Astrocyte (in vitro differentiated cells and primary cell): Measurements from ENCODE around the gene GPX1. TPM values are rescaled to one million over a fixed set of nuclear protein-coding genes. Genes with fewer than 3 reads are reported as not detected.

Experiments used
- DNase-seq: peaks from one replicate; pipeline ENCODE4 v3.0.0-alpha.2; 2010; ENCODE audit warnings: low read depth
- FAIRE-seq: peaks from 2 replicates; lab custom pipeline; 2011; peaks lifted over from hg19 to GRCh38; lab: Jason Lieb, UNC
- H2AFZ ChIP-seq: 2 replicates; pipeline ENCODE4 v1.6.0; 2012; ENCODE audit warnings: low read depth, low read length, inconsistent platforms
- H3K27ac ChIP-seq: 2 replicates; pipeline ENCODE4 v1.5.1; 2011; ENCODE audit warnings: low read depth, low read length, inconsistent platforms
- H3K27me3 ChIP-seq: 2 replicates; pipeline ENCODE4 v1.6.0; 2011; ENCODE audit warnings: low read length, inconsistent platforms; ENCODE audit not compliant: insufficient read depth
- H3K36me3 ChIP-seq: 2 replicates; pipeline ENCODE4 v1.5.1; 2011; ENCODE audit warnings: low read length, inconsistent platforms; ENCODE audit not compliant: insufficient read depth
- H3K4me1 ChIP-seq: 2 replicates; pipeline ENCODE4 v1.5.1; 2011; ENCODE audit warnings: low read length, inconsistent platforms; ENCODE audit not compliant: insufficient read depth
- H3K4me2 ChIP-seq: 2 replicates; pipeline ENCODE4 v1.6.0; 2012; ENCODE audit warnings: low read length, inconsistent platforms
- H3K4me3 ChIP-seq: 2 replicates; pipeline ENCODE4 v1.5.1; 2011; ENCODE audit warnings: low read depth, mild to moderate bottlenecking, low read length, inconsistent platforms; ENCODE audit not compliant: insufficient read depth
- H3K79me2 ChIP-seq: 2 replicates; pipeline ENCODE4 v1.6.0; 2012; ENCODE audit warnings: mild to moderate bottlenecking, low read length, inconsistent platforms; ENCODE audit not compliant: insufficient read depth
- H3K9ac ChIP-seq: 2 replicates; pipeline ENCODE4 v1.6.0; 2012; ENCODE audit warnings: mild to moderate bottlenecking, low read length, inconsistent platforms
- H3K9me3 ChIP-seq: 2 replicates; pipeline ENCODE4 v1.5.1; 2012; ENCODE audit warnings: low read depth, mild to moderate bottlenecking, low read length, inconsistent platforms; ENCODE audit not compliant: insufficient read depth
- H4K20me1 ChIP-seq: 2 replicates; pipeline ENCODE4 v1.6.0; 2012; ENCODE audit warnings: low read length, inconsistent platforms; ENCODE audit not compliant: insufficient read depth
- H3K27ac Mint-ChIP-seq: one replicate; pipeline ENCODE4 v1.8.0; 2021; ENCODE audit warnings: mild to moderate bottlenecking, mixed read lengths; ENCODE audit not compliant: unreplicated experiment
- H3K27me3 Mint-ChIP-seq: one replicate; pipeline ENCODE4 v1.8.0; 2021; ENCODE audit warnings: low read depth, mixed read lengths; ENCODE audit not compliant: unreplicated experiment
- H3K36me3 Mint-ChIP-seq: one replicate; pipeline ENCODE4 v1.8.0; 2021; ENCODE audit warnings: low read depth, mixed read lengths; ENCODE audit not compliant: unreplicated experiment
- H3K4me1 Mint-ChIP-seq: one replicate; pipeline ENCODE4 v1.8.0; 2021; ENCODE audit warnings: low read depth, mixed read lengths; ENCODE audit not compliant: unreplicated experiment
- H3K4me3 Mint-ChIP-seq: one replicate; pipeline ENCODE4 v1.8.0; 2021; ENCODE audit warnings: mild to moderate bottlenecking, moderate library complexity, mixed read lengths; ENCODE audit not compliant: unreplicated experiment
- H3K9me3 Mint-ChIP-seq: one replicate; pipeline ENCODE4 v1.8.0; 2021; ENCODE audit warnings: mild to moderate bottlenecking, mixed read lengths; ENCODE audit not compliant: unreplicated experiment
- CTCF ChIP-seq: IDR thresholded peaks from 2 replicates; pipeline ENCODE4 v1.5.1; 2011; ENCODE audit warnings: low read depth, mild to moderate bottlenecking, inconsistent platforms, low read length, moderate library complexity; ENCODE audit not compliant: insufficient read depth
- EZH2 ChIP-seq: IDR thresholded peaks from 2 replicates; pipeline ENCODE4 v1.6.1; 2012; ENCODE audit warnings: mild to moderate bottlenecking, low read length, inconsistent platforms; ENCODE audit not compliant: insufficient read depth
- total RNA-seq: library from RNA; stranded (reverse); gene quantifications from 2 replicates; pipeline ENCODE4 v1.2.1, GENCODE V29; 2021

Gene GPX1
- total RNA-seq, 1 donor from 2014 or later = 268 TPM

- H3K4me1 ChIP-seq = peaks cover 11% of the 10 kb centered on the region
- FAIRE-seq = no peak
- H3K9me3 Mint-ChIP-seq = no peaks in the 10 kb centered on the region
- peaks cover 12% of the 10 kb centered on the region for H3K36me3 Mint-ChIP-seq
- no peak overlapping the region for H3K27ac ChIP-seq
- H3K4me2 ChIP-seq = no peak overlapping the region
- TF ChIP-seq EZH2 = no peak
- no peak for TF ChIP-seq CTCF
- no peak overlapping the region for H2AFZ ChIP-seq
- H4K20me1 ChIP-seq = peaks cover 94% of the 10 kb centered on the region
- peaks cover 9% of the 10 kb centered on the region for H3K36me3 ChIP-seq
- no peak overlapping the region for H3K4me3 ChIP-seq
- H3K4me1 Mint-ChIP-seq = peaks cover 19% of the 10 kb centered on the region
- H3K9me3 ChIP-seq = no peaks in the 10 kb centered on the region
- no peaks in the 10 kb centered on the region for H3K27me3 ChIP-seq
- no peak overlapping the region for H3K27ac Mint-ChIP-seq
- no peak for DNase-seq
- H3K27me3 Mint-ChIP-seq = no peaks in the 10 kb centered on the region
- no peak overlapping the region for H3K9ac ChIP-seq
- peaks cover 98% of the 10 kb centered on the region for H3K79me2 ChIP-seq
- no peak overlapping the region for H3K4me3 Mint-ChIP-seq
Measured at GRCh38 chr3:49385617-49386016, 27.5 kb upstream of the GPX1 start.

- Histone ChIP-seq H3K4me2 (no peak overlapping the region), H3K79me2 (peaks cover 98% of the 10 kb centered on the region), H3K36me3 (peaks cover 6% of the 10 kb centered on the region), H3K27ac (no peak overlapping the region), H3K9me3 (no peaks in the 10 kb centered on the region), H3K4me1 (peaks cover 10% of the 10 kb centered on the region), H3K27me3 (no peaks in the 10 kb centered on the region), H3K4me3 (no peak overlapping the region), H4K20me1 (peaks cover 92% of the 10 kb centered on the region), H2AFZ (no peak overlapping the region), H3K9ac (no peak overlapping the region)
- no peak overlapping the region for H3K27ac Mint-ChIP-seq
- no peaks in the 10 kb centered on the region for H3K27me3 Mint-ChIP-seq
- peaks cover 9% of the 10 kb centered on the region for H3K36me3 Mint-ChIP-seq
- no peaks in the 10 kb centered on the region for H3K9me3 Mint-ChIP-seq
- H3K4me1 Mint-ChIP-seq = peaks cover 18% of the 10 kb centered on the region
- no peak overlapping the region for H3K4me3 Mint-ChIP-seq
- DNase-seq = no peak
- no peak for FAIRE-seq
- TF ChIP-seq EZH2 = no peak
- no peak for TF ChIP-seq CTCF
Measured at GRCh38 chr3:49383387-49383786, 25.2 kb upstream of the GPX1 start.

GRCh38 chr3:49378249-49378895, 20.2 kb upstream of the GPX1 start:
- peaks cover 10% of the 10 kb centered on the region for H3K4me1 Mint-ChIP-seq
- no peaks in the 10 kb centered on the region for H3K9me3 Mint-ChIP-seq
- peak overlapping the region; percentile 39 for H3K9ac ChIP-seq
- H4K20me1 ChIP-seq = peaks cover 90% of the 10 kb centered on the region
- FAIRE-seq (no peak), DNase-seq (peak; percentile 91)
- H3K4me1 ChIP-seq = peaks cover 15% of the 10 kb centered on the region
- H3K4me3 Mint-ChIP-seq = peak overlapping the region; percentile 40
- H3K27me3 ChIP-seq = no peaks in the 10 kb centered on the region
- peak overlapping the region; percentile 85 for H3K27ac ChIP-seq
- peaks cover 17% of the 10 kb centered on the region for H3K36me3 ChIP-seq
- TF ChIP-seq EZH2 (no peak), CTCF (no peak)
- H3K36me3 Mint-ChIP-seq = peaks cover 10% of the 10 kb centered on the region
- no peaks in the 10 kb centered on the region for H3K27me3 Mint-ChIP-seq
- H3K79me2 ChIP-seq = peaks cover 100% of the 10 kb centered on the region
- no peaks in the 10 kb centered on the region for H3K9me3 ChIP-seq
- no peak overlapping the region for H2AFZ ChIP-seq
- H3K4me3 ChIP-seq = no peak overlapping the region
- peak overlapping the region; percentile 98 for H3K27ac Mint-ChIP-seq
- H3K4me2 ChIP-seq = peak overlapping the region; percentile 70
